Heart right ventricle (tissue), 16 donors: ENCODE data around the gene ACCS. TPM values are rescaled to one million over a fixed set of nuclear protein-coding genes. Genes with fewer than 3 reads are reported as not detected.

Experiments used
- ATAC-seq, 8 donors: fragments of 200-7000 bp; cut with Tn5 transposase; one replicate each; pipeline ENCODE4 v1.9.1; 2020; ENCODE audit warnings: mild to moderate bottlenecking in 8 of 8, moderate library complexity in 8 of 8, moderate number of reproducible peaks in 1 of 8
- DNase-seq, 2 donors: peaks; one replicate each; pipeline ENCODE4 v3.0.0-alpha.2; 2020
- H3K27ac ChIP-seq, 10 donors: fragments of 200-600 bp; sonication (generic) in 2 of 10; one replicate each; pipeline versions ENCODE4 v1.5.0 to v1.8.0; 2020 to 2022; ENCODE audit warnings: mild to moderate bottlenecking in 3 of 10
- H3K27me3 ChIP-seq, 7 donors: fragments of 200-600 bp; one replicate each; pipeline ENCODE4 v1.8.0; 2021 to 2022; ENCODE audit warnings: mild to moderate bottlenecking in 2 of 7
- H3K36me3 ChIP-seq, 9 donors: fragments of 200-600 bp; sonication (generic) in 1 of 9; one replicate each; pipeline versions ENCODE4 v1.5.0 to v1.8.0; 2020 to 2022; ENCODE audit warnings: mild to moderate bottlenecking in 2 of 9
- H3K4me1 ChIP-seq, 9 donors: fragments of 200-600 bp; sonication (generic) in 1 of 9; one replicate each; pipeline versions ENCODE4 v1.5.0 to v1.8.0; 2020 to 2022; ENCODE audit warnings: mild to moderate bottlenecking in 4 of 9
- H3K4me3 ChIP-seq, 10 donors: fragments of 200-600 bp; sonication (generic) in 2 of 10; one replicate each; pipeline versions ENCODE4 v1.5.0 to v1.8.0; 2020 to 2022; ENCODE audit warnings: mild to moderate bottlenecking in 7 of 10, moderate library complexity in 2 of 10
- H3K9me3 ChIP-seq, 11 donors: fragments of 200-600 bp in 10 of 11; sonication (generic) in 2 of 11; one replicate each; pipeline versions ENCODE4 v1.5.0 to v1.8.0; 2013 to 2022; ENCODE audit warnings: mild to moderate bottlenecking in 2 of 11, control low read depth in 1 of 11, moderate library complexity in 1 of 11
- WGBS, 2 donors: extraction: QIAGEN DNeasy Blood & Tissue Kit; methylation state at CpG; one replicate each; pipeline ENCODE4 v1.1.7; 2013; ENCODE audit warnings: inconsistent platforms in 1 of 2; 5-methylcytosine and 5-hydroxymethylcytosine counted together
- intact Hi-C, 10 donors: fragments of 100-400 bp; cut with DNase I; formaldehyde crosslinking; loops; one replicate each; pipeline versions ENCODE4 v1.11.1 to v1.14.2; 2022
- polyA plus RNA-seq, 2 donors: library from polyadenylated mRNA; stranded (reverse); fragments of 200-250 nt; gene quantifications; one replicate each; pipeline ENCODE4 v1.2.3, GENCODE V29; 2013
- total RNA-seq, 10 donors: library from RNA; stranded (reverse); fragmentation: NEBNext Ultra II Directional in 3 of 10; extraction: Animal tissue kit (Norgen Biotek cat#: 25700) in 3 of 10; gene quantifications; one replicate each; pipeline versions ENCODE4 v1.2.1 to v1.2.4, GENCODE V29; 2021 to 2023
- TF ChIP-seq, protein P1 (sequence below), 9 donors: fragments of 200-600 bp; sonication (generic) in 2 of 9; IDR thresholded peaks; one replicate each; pipeline versions ENCODE4 v1.5.0 to v1.8.0; 2021 to 2022; ENCODE audit warnings: antibody characterized with exemption in 9 of 9, mild to moderate bottlenecking in 5 of 9, moderate library complexity in 1 of 9
- donor health status: Arrhythmogenic right ventricular cardiomyopathy.
- donor health status: ischemic (EF 13 %, LVEDD 7.1; RV severe dilation, severe dysfunction).
- donor health status: healthy with polysubstance abuse.
- donor health status: DM: no; HTN: yes; CAD: no.
- donor health status: DM: no; HTN: no; CAD: no.
- donor health status: ischemic (EF 25% LVEDD 6.9; RV normal size, moderate dysfunction).
- donor health status: ischemic (EF 25% LVEDD 5.7; RV mildly dilated, moderate dysfunction).
- donor health status: healthy.
- donor health status: DM: yes; HTN: yes; CAD: no.
- donor health status: Ischemic cardiomyopathy.
- donor health status: ischemic (EF 35%, LVEDD 5.7; RV mildly dilated, moderate dysfunction).
- donor health status: nonischemic (EF 11% LVEDD 7.7; RV severe dilation, severe dysfunction).
- donor health status: DM: yes; HTN: yes; CAD: no.
- donor health status: PGD.
- donor health status: ischemic (EF 29% LVEDD 5.4; RV normal size, mild dysfunction).
- donor health status: nonischemic (EF 23%, LVEDD 6.1; RV moderate dilation, normal function).

The ACCS gene
- total and polyA plus RNA-seq, 12 donors, result 2.6 to 32.7 (median 8.2) TPM

GRCh38 chr11:44094260-44094868, 28.3 kb downstream of the ACCS start:
- Histone ChIP-seq H3K4me3 (no peak overlapping the region), H3K27me3 (no peaks in the 10 kb centered on the region), H3K9me3 (peaks cover 0 to under 1% (median 0%) of the 10 kb centered on the region in 11 donors), H3K36me3 (no peaks in the 10 kb centered on the region), H3K4me1 (peaks cover 0 to 47% (median 23%) of the 10 kb centered on the region in 9 donors), H3K27ac (no peak overlapping the region)
- 29 to 31% methylated on average over 11 of the region's 11 CpGs for WGBS, 2 donors
- peak; percentile 29 to 87 for DNase-seq
- intact Hi-C loops, result loop anchor here in 4 of 10 donors (2.0 kb wide), 1 partner anchor 444 kb away; no protein-coding TSS in a partner anchor
- TF ChIP-seq, protein P1, sequence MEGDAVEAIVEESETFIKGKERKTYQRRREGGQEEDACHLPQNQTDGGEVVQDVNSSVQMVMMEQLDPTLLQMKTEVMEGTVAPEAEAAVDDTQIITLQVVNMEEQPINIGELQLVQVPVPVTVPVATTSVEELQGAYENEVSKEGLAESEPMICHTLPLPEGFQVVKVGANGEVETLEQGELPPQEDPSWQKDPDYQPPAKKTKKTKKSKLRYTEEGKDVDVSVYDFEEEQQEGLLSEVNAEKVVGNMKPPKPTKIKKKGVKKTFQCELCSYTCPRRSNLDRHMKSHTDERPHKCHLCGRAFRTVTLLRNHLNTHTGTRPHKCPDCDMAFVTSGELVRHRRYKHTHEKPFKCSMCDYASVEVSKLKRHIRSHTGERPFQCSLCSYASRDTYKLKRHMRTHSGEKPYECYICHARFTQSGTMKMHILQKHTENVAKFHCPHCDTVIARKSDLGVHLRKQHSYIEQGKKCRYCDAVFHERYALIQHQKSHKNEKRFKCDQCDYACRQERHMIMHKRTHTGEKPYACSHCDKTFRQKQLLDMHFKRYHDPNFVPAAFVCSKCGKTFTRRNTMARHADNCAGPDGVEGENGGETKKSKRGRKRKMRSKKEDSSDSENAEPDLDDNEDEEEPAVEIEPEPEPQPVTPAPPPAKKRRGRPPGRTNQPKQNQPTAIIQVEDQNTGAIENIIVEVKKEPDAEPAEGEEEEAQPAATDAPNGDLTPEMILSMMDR (IDR thresholded peaks at IDR 0.05), result peak; percentile 72 to 87 (median 81)
- peak in 7 of 8 donors; percentile 39 to 81 (median 68) for ATAC-seq

DNA sequence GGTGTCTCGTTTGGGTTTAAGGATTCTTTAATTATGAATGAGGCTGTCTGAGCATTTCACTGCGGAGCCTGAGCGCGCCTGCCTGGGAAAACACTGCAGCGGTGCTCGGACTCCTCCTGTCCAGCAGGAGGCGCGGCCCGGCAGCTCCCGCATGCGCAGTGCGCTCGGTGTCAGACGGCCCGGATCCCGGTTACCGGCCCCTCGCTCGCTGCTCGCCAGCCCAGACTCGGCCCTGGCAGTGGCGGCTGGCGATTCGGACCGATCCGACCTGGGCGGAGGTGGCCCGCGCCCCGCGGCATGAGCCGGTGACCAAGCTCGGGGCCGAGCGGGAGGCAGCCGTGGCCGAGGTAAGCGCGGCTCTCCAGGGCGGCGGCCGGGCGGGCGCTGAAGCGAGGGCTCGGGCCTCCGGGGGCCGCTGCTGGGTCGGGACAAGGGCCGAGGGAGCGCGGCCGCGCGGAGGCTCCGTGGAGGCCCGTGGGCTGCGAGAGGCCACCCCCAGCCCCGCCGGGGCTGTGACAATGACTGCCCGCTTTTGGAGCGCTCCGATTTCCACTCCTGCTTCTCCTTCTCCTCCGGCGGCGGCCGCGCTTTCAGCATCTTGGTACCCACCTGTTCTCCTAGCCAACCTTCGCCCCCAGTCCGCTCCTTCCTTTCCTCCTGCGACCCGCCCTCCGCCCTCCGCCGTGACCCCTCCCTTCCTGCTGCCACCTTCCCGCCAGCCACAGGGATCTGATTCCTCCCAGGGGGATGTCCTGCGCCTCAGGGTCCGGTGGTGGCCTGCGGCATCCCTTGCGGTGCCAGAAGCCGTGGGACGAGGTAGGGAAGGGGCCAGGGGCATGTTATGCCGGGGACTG, 29.7 kb downstream of the ACCS start, which contains the start of gene EXT2:
EXT2 (plus strand) TSS at position 173 of the 854 bp plus-strand sequence. CDS start 12,035 bp downstream, outside the sequence.
- no peaks in the 10 kb centered on the region for H3K27me3 ChIP-seq
- peak; percentile 96 to 99 (median 98) for ATAC-seq
- H3K36me3 ChIP-seq, result peaks cover 0 to 7% (median 0%) of the 10 kb centered on the region in 9 donors
- TF ChIP-seq, protein P1 (IDR thresholded peaks at IDR 0.05), result peak; percentile 72 to 98 (median 92)
- peak; percentile 86 to 93 for DNase-seq
- intact Hi-C loops, result loop anchor here in 5 of 10 donors (2.0 to 5.0 kb wide), 2 partner anchors 443 to 447 kb away; no protein-coding TSS in a partner anchor
- WGBS, 2 donors, result 0 to 1% methylated on average over 73 to 83 of the region's 83 CpGs
- peaks cover 0 to 39% (median 23%) of the 10 kb centered on the region in 9 donors for H3K4me1 ChIP-seq
- H3K9me3 ChIP-seq, result no peaks in the 10 kb centered on the region
- H3K27ac ChIP-seq, result peak within 1 kb of the TSS; percentile 55 to 91 (median 84)
- peak within 1 kb of the TSS; percentile 70 to 90 (median 86) for H3K4me3 ChIP-seq

- H3K27me3 ChIP-seq, result no peaks in the 10 kb centered on the region
- DNase-seq (no peak), ATAC-seq (peak in 6 of 8 donors; percentile 5 to 44 (median 13))
- TF ChIP-seq, protein P1 (IDR thresholded peaks at IDR 0.05), result no peak
- peak overlapping the region in 5 of 10 donors; percentile 82 to 88 (median 86) for H3K27ac ChIP-seq
- intact Hi-C loops, result loop anchor here in 1 of 10 donors (5.0 kb wide), 1 partner anchor 446 kb away; no protein-coding TSS in a partner anchor
- peaks cover 0 to 41% (median 29%) of the 10 kb centered on the region in 9 donors for H3K4me1 ChIP-seq
- WGBS, 2 donors, result 10 to 15% methylated on average over 18 of the region's 18 CpGs
- H3K36me3 ChIP-seq, result peaks cover 0 to 7% (median 0%) of the 10 kb centered on the region in 9 donors
- peak overlapping the region; percentile 70 to 90 (median 86) for H3K4me3 ChIP-seq
- no peaks in the 10 kb centered on the region for H3K9me3 ChIP-seq
These were observed 30.5 kb downstream of the ACCS start for GRCh38 chr11:44096360-44097185.
